ENCODE data around the gene ANKLE2. TPM values are rescaled to one million over a fixed set of nuclear protein-coding genes. Genes with fewer than 3 reads are reported as not detected.
"Not testable (repeated sequence)": the region's sequence is repeated elsewhere in the genome, so short reads cannot be mapped to it uniquely, and the experiment has no call there.

ANKLE2 gene
- total RNA-seq, 1 donor: 63.0 TPM

- Histone ChIP-seq H3K4me1 (ENCODE audit: insufficient read depth, low read length) (no peaks in the 10 kb centered on the region), H3K9me3 (ENCODE audit: low read depth, low read length) (no peaks in the 10 kb centered on the region), H3K4me3 (ENCODE audit: low read length) (no peak overlapping the region), H3K27me3 (ENCODE audit: insufficient read depth, low read length) (no peaks in the 10 kb centered on the region)
Measured at GRCh38 chr12:132787877-132788276, 26.2 kb upstream of the ANKLE2 start.

- no peaks in the 10 kb centered on the region for H3K9me3 ChIP-seq (ENCODE audit: low read depth, low read length)
- H3K27me3 ChIP-seq (ENCODE audit: insufficient read depth, low read length): no peaks in the 10 kb centered on the region
- H3K4me1 ChIP-seq (ENCODE audit: insufficient read depth, low read length): no peaks in the 10 kb centered on the region
- no peak overlapping the region for H3K4me3 ChIP-seq (ENCODE audit: low read length)
Measured at GRCh38 chr12:132786192-132786591, 24.6 kb upstream of the ANKLE2 start.

GRCh38 chr12:132784580-132784979 is 22.9 kb upstream of the ANKLE2 start:
- H3K4me1 ChIP-seq (ENCODE audit: insufficient read depth, low read length): no peaks in the 10 kb centered on the region
- no peaks in the 10 kb centered on the region for H3K27me3 ChIP-seq (ENCODE audit: insufficient read depth, low read length)
- no peak overlapping the region for H3K4me3 ChIP-seq (ENCODE audit: low read length)
- no peaks in the 10 kb centered on the region for H3K9me3 ChIP-seq (ENCODE audit: low read depth, low read length)

- H3K4me3 ChIP-seq (ENCODE audit: low read length): no peak overlapping the region
- no peaks in the 10 kb centered on the region for H3K27me3 ChIP-seq (ENCODE audit: insufficient read depth, low read length)
- H3K4me1 ChIP-seq (ENCODE audit: insufficient read depth, low read length): no peaks in the 10 kb centered on the region
- no peaks in the 10 kb centered on the region for H3K9me3 ChIP-seq (ENCODE audit: low read depth, low read length)
Measured at GRCh38 chr12:132783917-132784531, 22.4 kb upstream of the ANKLE2 start.

GRCh38 chr12:132781938-132782337 is 20.3 kb upstream of the ANKLE2 start:
- Histone ChIP-seq H3K9me3 (ENCODE audit: low read depth, low read length) (no peaks in the 10 kb centered on the region), H3K4me1 (ENCODE audit: insufficient read depth, low read length) (no peaks in the 10 kb centered on the region), H3K4me3 (ENCODE audit: low read length) (no peak overlapping the region), H3K27me3 (ENCODE audit: insufficient read depth, low read length) (no peaks in the 10 kb centered on the region)

- H3K4me3 ChIP-seq (ENCODE audit: low read length): no peak overlapping the region
- no peaks in the 10 kb centered on the region for H3K27me3 ChIP-seq (ENCODE audit: insufficient read depth, low read length)
- H3K9me3 ChIP-seq (ENCODE audit: low read depth, low read length): no peaks in the 10 kb centered on the region
- no peaks in the 10 kb centered on the region for H3K4me1 ChIP-seq (ENCODE audit: insufficient read depth, low read length)
Measured at GRCh38 chr12:132779781-132780353, 18.2 kb upstream of the ANKLE2 start.

GRCh38 chr12:132777614-132778013 is 16.0 kb upstream of the ANKLE2 start:
- Histone ChIP-seq H3K27me3 (ENCODE audit: insufficient read depth, low read length) (no peaks in the 10 kb centered on the region), H3K9me3 (ENCODE audit: low read depth, low read length) (no peaks in the 10 kb centered on the region), H3K4me1 (ENCODE audit: insufficient read depth, low read length) (peaks cover 9% of the 10 kb centered on the region), H3K4me3 (ENCODE audit: low read length) (no peak overlapping the region)

GRCh38 chr12:132776816-132777568 is 15.4 kb upstream of the ANKLE2 start:
- H3K4me3 ChIP-seq (ENCODE audit: low read length): no peak overlapping the region
- H3K4me1 ChIP-seq (ENCODE audit: insufficient read depth, low read length): peaks cover 13% of the 10 kb centered on the region
- no peaks in the 10 kb centered on the region for H3K27me3 ChIP-seq (ENCODE audit: insufficient read depth, low read length)
- no peaks in the 10 kb centered on the region for H3K9me3 ChIP-seq (ENCODE audit: low read depth, low read length)

GRCh38 chr12:132776230-132776625 is 14.6 kb upstream of the ANKLE2 start:
- H3K4me3 ChIP-seq (ENCODE audit: low read length); H3K27me3 ChIP-seq (ENCODE audit: insufficient read depth, low read length); H3K9me3 ChIP-seq (ENCODE audit: low read depth, low read length): not testable (repeated sequence)
- peaks cover 20% of the 10 kb centered on the region for H3K4me1 ChIP-seq (ENCODE audit: insufficient read depth, low read length)

GRCh38 chr12:132775502-132776229 is 14.0 kb upstream of the ANKLE2 start:
- no peaks in the 10 kb centered on the region for H3K9me3 ChIP-seq (ENCODE audit: low read depth, low read length)
- H3K4me3 ChIP-seq (ENCODE audit: low read length): no peak overlapping the region
- peaks cover 26% of the 10 kb centered on the region for H3K4me1 ChIP-seq (ENCODE audit: insufficient read depth, low read length)
- no peaks in the 10 kb centered on the region for H3K27me3 ChIP-seq (ENCODE audit: insufficient read depth, low read length)

GRCh38 chr12:132774646-132775275 is 13.1 kb upstream of the ANKLE2 start:
- Histone ChIP-seq H3K4me3 (ENCODE audit: low read length) (no peak overlapping the region), H3K27me3 (ENCODE audit: insufficient read depth, low read length) (no peaks in the 10 kb centered on the region), H3K9me3 (ENCODE audit: low read depth, low read length) (no peaks in the 10 kb centered on the region), H3K4me1 (ENCODE audit: insufficient read depth, low read length) (peaks cover 35% of the 10 kb centered on the region)

- Histone ChIP-seq H3K27me3 (ENCODE audit: insufficient read depth, low read length) (no peaks in the 10 kb centered on the region), H3K4me3 (ENCODE audit: low read length) (no peak overlapping the region), H3K9me3 (ENCODE audit: low read depth, low read length) (no peaks in the 10 kb centered on the region), H3K4me1 (ENCODE audit: insufficient read depth, low read length) (peaks cover 41% of the 10 kb centered on the region)
Measured at GRCh38 chr12:132774159-132774558, 12.5 kb upstream of the ANKLE2 start.

- H3K4me1 ChIP-seq (ENCODE audit: insufficient read depth, low read length): peaks cover 49% of the 10 kb centered on the region
- H3K4me3 ChIP-seq (ENCODE audit: low read length): no peak overlapping the region
- no peaks in the 10 kb centered on the region for H3K27me3 ChIP-seq (ENCODE audit: insufficient read depth, low read length)
- no peaks in the 10 kb centered on the region for H3K9me3 ChIP-seq (ENCODE audit: low read depth, low read length)
Measured at GRCh38 chr12:132773077-132773955, 11.7 kb upstream of the ANKLE2 start.

- peaks cover 56% of the 10 kb centered on the region for H3K4me1 ChIP-seq (ENCODE audit: insufficient read depth, low read length)
- no peaks in the 10 kb centered on the region for H3K27me3 ChIP-seq (ENCODE audit: insufficient read depth, low read length)
- no peaks in the 10 kb centered on the region for H3K9me3 ChIP-seq (ENCODE audit: low read depth, low read length)
- H3K4me3 ChIP-seq (ENCODE audit: low read length): no peak overlapping the region
Measured at GRCh38 chr12:132772606-132773005, 11.0 kb upstream of the ANKLE2 start.

All from mononuclear cell (primary cell).